NOMO-1 treated with dmso at 0.1 percent for 144 hours (cell line): ENCODE data around the gene COX6B2.
A peak's percentile ranks its signal among the peaks of the same experiment; 100 is the strongest.
"Not testable (repeated sequence)": the region's sequence is repeated elsewhere in the genome, so short reads cannot be mapped to it uniquely, and the experiment has no call there.

ENCODE experiments used
- DNase-seq: peaks from one replicate; lab custom pipeline; 2025; ENCODE audit not compliant: unreplicated experiment; lab: John Stamatoyannopoulos, UW

The COX6B2 gene, protein sequence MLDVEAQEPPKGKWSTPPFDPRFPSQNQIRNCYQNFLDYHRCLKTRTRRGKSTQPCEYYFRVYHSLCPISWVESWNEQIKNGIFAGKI

GRCh38 chr19:55354698-55355212 is at the start of gene COX6B2:
Gene COX6B2 (minus strand): TSS chr19:55354719. CDS start chr19:55354521, 198 bp downstream.
- DNase-seq, result no peak

DNA sequence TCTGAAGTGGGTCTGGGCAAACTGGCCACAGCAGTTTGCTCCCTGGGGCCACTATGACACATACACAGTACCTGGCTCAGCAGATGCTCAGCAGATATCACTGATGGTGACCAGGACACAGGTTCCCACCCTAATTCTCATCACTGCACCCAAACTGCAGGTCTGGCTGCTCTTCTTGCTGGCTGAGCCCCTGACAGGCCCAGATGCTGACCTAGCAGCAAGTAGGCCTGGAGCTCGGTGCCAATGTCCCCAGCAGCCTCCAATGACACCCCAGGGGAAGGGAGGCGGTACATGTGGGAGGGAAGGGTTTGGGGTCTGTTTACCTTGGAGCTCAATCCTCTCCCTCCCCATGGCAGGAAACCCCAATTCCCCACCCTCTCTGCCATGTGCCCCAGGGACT is 48.0 kb upstream of the COX6B2 start:
- DNase-seq, result no peak

DNA sequence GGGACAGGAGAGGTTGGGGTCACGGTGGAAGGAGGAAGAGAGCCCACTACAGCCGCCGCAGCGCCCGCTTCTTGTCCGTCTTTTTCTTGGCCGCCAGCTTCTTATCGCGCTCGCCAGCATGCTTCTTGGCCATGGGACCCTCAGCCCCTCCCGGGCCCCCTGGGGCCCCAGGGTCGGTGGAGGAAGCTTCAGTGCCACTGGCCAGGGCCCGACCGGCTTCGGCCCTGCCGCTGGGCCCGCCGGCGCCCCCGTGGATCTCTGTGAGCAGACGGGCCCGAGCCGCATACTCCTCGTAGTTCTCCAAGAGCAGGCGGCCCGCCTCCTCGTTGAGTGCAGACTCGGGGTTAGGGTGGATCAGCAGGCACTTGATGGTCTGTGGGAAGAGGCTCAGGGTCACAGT is 46.9 kb upstream of the COX6B2 start:
- DNase-seq, result not testable (repeated sequence)

DNA sequence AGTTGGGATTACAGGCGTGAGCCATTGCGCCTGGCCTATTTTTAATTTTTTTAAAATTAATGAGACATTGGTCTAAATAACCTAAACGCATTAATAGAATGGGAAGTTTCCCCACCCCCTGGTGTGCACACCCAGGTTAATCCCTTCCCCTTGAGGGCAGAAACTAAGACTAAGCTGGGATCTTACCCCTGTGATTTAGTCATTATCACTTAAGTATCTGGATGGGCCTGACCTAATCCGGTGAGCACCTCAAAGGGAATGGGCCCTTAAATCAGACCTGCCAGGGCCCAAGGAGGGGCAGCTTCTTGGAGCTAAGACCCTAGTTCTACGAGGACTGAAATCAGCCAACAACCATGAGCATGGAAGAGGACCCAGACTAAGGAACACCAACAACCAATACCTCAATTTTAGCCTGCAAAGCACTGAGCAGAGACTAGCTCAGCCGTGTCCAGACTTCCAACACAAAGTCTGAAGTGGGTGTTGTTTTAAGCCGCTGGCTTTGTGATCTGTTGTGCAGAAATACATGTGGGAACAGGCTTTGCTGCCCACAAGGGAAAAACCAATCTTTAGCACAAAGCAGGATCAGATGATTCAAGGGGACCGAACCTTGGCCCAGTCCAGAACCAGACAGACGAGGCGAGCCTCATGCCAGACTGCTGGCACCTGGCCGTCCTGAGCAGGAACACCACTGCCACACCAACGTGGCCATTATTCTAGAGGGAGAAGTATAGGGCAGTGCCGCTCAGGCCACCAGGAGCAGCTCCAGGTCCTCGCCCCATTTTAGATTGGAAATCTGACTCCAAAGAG is 46.0 kb upstream of the COX6B2 start:
- DNase-seq, result no peak

DNA sequence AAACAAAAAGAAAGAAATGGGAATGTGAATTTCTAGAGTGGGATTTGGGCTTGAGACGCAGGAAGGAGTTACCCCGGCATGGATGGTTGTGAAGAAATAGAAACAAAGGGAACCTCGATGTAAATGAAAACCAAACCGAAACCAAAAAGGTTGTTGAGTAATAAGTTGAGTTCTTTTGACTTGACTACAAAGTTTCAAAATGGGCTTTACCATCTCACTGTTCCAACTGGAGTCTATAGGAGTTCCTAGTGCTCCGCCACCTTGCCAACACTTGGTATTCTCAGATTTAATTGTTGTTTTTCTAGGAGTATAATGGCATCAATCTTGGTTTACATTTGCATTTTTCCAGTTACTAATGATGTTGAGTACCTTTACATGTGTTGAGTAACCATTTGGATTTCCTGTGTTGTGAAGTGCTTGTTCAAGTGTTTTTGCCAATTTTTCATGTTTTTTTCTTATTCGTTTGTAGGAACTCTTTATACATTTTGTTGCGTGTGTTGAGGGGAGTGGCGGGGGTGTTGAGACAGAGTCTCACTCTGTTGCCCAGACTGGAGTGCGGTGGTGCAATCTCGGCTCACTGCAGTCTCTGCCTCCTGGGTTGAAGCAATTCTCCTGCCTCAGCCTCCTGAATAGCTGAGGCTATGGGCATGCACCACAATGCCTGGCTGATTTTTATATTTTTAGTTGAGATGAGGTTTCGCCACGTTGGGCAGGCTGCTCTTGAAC is 43.8 kb upstream of the COX6B2 start:
- DNase-seq, result peak; percentile 44

DNA sequence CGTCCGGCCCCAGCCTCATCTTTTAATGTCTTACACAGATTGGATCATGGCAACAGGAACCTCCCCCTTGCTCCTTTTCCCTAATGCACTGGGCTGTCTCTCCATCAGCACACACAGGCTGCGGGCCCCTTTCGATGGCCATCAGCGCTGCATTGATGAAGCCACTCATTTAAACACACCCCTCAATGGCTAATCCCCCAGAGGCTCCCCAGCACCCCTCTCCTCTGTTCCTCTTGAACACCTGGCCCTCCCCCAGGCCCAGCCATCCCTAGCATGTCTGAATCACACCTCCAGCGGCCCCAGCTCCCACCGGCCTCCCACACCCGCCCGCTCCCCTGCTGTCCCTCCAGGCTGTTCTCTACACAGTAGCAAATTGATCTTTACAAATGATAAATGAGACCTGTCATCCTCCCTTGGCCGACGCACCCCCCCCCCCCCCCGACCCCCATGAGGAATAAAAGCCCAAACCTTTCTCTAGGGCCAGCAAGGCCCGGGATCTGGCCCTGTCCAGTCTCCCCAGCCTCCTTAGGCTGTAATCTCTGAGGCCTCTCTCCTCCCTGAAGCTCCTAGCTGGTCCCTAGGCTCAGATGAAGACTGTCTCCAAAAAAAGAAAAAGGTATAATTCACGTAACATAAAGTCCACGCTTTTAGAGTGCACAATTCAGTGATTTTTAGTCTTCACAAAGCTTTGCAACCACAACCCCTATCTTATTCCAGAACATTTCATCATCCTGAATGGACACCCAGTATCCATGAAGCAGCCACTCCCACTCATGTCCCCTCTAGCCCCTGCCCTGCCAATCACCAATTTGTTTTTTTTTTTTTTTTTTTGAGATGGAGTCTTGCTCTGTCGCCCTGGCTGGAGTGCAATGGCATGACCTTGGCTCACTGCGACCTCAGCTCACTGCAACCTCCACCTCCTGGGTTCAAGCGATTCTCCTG is 38.6 kb upstream of the COX6B2 start:
- DNase-seq, result no peak

- DNase-seq, result no peak
These were observed 37.4 kb upstream of the COX6B2 start for GRCh38 chr19:55391702-55392615.

- DNase-seq, result no peak
These were observed 36.7 kb upstream of the COX6B2 start for GRCh38 chr19:55391191-55391670.

GRCh38 chr19:55390461-55390880 is 36.0 kb upstream of the COX6B2 start:
- no peak for DNase-seq

GRCh38 chr19:55389386-55390317 is 35.1 kb upstream of the COX6B2 start:
- DNase-seq, result no peak

DNA sequence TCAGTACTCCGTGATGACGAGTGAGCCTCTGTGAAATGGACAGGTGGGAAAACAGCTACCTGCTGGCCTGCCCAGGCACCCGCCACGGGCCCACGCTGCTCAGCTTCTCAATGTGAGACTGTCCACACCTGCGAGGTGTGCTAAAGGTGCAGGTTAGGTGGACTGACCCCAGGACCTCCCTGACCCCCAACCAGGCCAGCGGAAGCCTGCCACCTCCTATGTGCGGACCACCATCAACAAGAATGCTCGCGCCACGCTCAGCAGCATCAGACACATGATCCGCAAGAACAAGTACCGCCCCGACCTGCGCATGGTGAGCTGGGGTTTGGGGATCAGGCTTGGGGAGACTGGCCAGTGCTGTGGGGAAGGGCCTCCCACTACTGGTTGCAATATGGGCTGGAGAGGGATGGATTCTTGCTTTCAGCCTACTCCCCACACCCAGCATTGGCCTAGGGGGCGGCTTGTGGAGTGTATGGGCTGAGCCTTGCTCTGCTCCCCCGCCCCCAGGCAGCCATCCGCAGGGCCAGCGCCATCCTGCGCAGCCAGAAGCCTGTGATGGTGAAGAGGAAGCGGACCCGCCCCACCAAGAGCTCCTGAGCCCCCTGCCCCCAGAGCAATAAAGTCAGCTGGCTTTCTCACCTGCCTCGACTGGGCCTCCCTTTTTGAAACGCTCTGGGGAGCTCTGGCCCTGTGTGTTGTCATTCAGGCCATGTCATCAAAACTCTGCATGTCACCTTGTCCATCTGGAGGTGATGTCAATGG is 33.4 kb upstream of the COX6B2 start:
- DNase-seq, result no peak

DNA sequence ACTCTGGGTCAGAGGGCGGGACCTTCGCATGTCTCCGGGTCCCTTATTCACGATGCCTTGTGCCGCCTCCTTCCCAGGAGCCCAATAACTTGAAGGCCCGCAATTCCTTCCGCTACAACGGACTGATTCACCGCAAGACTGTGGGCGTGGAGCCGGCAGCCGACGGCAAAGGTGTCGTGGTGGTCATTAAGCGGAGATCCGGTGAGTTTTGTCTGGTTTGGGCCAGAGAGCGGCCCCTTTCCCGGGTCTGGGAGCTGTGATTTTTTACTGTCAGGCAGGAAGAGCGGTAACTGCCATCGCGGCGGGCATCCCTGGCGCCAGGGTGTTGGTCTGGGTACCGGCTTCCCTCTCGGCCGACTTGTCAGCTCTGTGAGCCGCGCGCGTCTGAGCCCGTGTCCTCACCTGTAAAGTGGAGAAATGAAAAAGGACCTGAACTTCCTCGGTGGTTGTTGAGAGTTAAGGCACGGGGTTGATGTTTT is 32.0 kb upstream of the COX6B2 start:
- no peak for DNase-seq

- peak; percentile 98 for DNase-seq
These were observed 31.4 kb upstream of the COX6B2 start, which contains the start of gene RPL28 for GRCh38 chr19:55385724-55386492. Gene RPL28 (plus strand): TSS chr19:55385932. CDS start chr19:55386358, 426 bp downstream.

DNA sequence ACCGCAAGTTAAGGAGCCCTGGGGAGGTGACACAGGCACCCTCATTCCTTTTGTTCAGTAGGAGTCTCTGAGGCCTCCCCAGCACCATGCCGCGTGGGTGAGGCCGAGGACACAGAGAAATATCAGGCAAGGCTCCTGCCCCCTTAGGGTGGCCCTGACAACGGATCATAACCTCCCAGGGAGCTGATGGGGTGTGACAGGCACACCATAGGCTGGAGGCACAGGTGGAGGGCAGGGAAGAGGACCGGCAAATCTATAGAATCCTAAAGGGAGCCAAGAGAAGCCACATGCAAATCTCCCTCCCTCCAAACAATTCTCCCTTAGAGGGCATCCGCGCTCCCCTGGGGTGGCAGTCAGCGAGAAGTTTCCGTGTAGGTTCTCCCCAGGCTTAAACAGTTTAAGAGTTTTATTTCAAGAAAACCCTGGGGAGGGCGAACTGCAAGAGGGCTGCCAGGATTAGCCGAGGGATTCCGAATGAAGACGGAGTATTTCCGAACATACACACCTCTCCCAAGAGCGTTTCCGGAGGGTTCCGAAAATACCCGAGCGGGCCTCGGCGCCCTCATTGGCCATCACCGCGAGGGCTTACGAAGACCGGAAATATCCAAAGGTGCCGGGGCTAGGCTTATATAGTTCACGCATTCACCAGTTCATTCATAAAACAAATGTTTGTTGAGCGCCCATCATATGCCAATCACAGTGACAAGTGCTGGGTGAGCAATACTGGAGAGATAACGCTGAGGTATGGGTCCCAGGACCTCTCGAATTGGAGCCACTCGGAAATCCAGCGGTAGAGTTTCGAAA is 30.6 kb upstream of the COX6B2 start:
- DNase-seq, result peak; percentile 94

GRCh38 chr19:55384131-55384919 is 29.8 kb upstream of the COX6B2 start, which contains the start of gene TMEM238:
Gene TMEM238 (minus strand): TSS chr19:55384292. CDS start chr19:55384259, 33 bp downstream.
- peak; percentile 25 for DNase-seq
